ENCODE results near the gene SUN3.

- TF ChIP-seq, protein P1, sequence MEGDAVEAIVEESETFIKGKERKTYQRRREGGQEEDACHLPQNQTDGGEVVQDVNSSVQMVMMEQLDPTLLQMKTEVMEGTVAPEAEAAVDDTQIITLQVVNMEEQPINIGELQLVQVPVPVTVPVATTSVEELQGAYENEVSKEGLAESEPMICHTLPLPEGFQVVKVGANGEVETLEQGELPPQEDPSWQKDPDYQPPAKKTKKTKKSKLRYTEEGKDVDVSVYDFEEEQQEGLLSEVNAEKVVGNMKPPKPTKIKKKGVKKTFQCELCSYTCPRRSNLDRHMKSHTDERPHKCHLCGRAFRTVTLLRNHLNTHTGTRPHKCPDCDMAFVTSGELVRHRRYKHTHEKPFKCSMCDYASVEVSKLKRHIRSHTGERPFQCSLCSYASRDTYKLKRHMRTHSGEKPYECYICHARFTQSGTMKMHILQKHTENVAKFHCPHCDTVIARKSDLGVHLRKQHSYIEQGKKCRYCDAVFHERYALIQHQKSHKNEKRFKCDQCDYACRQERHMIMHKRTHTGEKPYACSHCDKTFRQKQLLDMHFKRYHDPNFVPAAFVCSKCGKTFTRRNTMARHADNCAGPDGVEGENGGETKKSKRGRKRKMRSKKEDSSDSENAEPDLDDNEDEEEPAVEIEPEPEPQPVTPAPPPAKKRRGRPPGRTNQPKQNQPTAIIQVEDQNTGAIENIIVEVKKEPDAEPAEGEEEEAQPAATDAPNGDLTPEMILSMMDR (IDR thresholded peaks at IDR 0.05; ENCODE audit: low read length): no peak
- TF ChIP-seq EZH2 (optimal IDR thresholded peaks at IDR 0.05; ENCODE audit: low read depth, low read length): no peak
Observed at GRCh38 chr7:48058990-48059389, 30.1 kb upstream of the SUN3 start.

Measured in MM.1S (cell line).